ENCODE measurements around the gene PITPNB. TPM values are rescaled to one million over a fixed set of nuclear protein-coding genes. Genes with fewer than 3 reads are reported as not detected.

The PITPNB gene
- total RNA-seq, 1 donor from 2014 or later: 66.6 TPM

DNA sequence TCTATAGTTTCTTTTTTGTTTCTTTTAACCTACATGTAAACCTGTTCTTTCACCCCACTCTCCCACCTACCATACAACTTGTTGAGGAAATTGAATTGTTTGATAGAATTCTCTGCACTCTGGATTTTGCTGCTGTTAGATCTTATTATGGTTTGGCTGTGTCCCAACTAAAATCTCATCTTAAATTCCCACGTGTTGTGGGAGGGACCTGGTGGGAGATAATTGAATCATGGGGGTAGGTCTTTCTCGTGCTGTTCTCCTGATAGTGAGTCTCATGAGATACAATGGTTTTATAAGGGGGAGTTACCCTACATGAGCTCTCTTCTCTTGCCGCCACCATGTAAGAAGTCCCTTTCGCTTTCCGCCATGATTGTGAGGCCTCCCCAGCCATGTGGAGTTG, 15.0 kb upstream of the PITPNB start:
- no peak overlapping the region for H3K27ac Mint-ChIP-seq (ENCODE audit: unreplicated experiment)
- H3K4me1 Mint-ChIP-seq (ENCODE audit: low read depth, unreplicated experiment): no peaks in the 10 kb centered on the region
- no peaks in the 10 kb centered on the region for H3K36me3 Mint-ChIP-seq (ENCODE audit: unreplicated experiment)
- no peaks in the 10 kb centered on the region for H3K9me3 Mint-ChIP-seq (ENCODE audit: unreplicated experiment)
- no peak overlapping the region for H3K4me3 Mint-ChIP-seq (ENCODE audit: unreplicated experiment)
- DNase-seq: no peak
- no peak for TF ChIP-seq CTCF (IDR thresholded peaks at IDR 0.05; ENCODE audit: partially characterized antibody, unreplicated experiment)
- H3K27me3 Mint-ChIP-seq (ENCODE audit: unreplicated experiment): no peaks in the 10 kb centered on the region

DNA sequence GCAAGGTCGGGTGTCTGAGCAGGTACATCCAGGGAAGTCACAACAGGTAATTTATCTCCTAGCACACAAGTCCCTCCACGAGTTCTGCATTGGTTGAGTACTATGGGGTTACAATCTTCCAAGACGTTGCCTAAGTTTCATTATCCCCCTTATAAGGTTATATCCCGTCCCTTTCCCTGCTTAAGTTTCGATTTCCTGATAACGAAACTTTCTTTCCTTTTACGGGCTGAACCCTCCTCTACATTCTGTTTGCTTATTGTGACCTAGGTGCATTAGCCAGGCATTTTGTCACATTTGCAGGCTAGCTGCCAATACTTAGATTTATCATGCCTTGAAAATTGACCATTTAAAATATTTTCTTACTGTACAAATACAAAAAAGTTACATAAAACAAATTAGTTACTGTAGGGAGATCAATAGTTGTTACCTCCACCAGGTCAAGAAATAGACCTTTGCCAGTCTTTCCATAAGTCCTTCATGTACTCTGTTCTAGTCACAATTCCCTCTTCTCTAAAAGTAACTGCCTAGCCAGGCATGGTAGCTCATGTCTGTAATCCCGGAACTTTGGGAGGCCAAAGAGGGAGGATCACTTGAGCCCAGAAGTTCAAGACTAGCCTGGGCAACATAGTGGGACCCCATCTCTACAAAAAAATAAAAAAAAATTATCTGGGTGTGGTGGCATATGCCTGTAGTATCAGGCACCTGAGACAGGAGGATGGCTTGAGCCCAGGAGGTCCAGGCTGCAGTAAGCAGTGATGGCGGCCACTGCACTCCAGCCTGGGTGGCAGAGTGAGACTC, 14.3 kb upstream of the PITPNB start:
- Mint-ChIP-seq H3K36me3 (ENCODE audit: unreplicated experiment) (no peaks in the 10 kb centered on the region), H3K4me1 (ENCODE audit: low read depth, unreplicated experiment) (no peaks in the 10 kb centered on the region), H3K4me3 (ENCODE audit: unreplicated experiment) (no peak overlapping the region), H3K27me3 (ENCODE audit: unreplicated experiment) (no peaks in the 10 kb centered on the region), H3K9me3 (ENCODE audit: unreplicated experiment) (no peaks in the 10 kb centered on the region), H3K27ac (ENCODE audit: unreplicated experiment) (no peak overlapping the region)
- no peak for DNase-seq
- no peak for TF ChIP-seq CTCF (IDR thresholded peaks at IDR 0.05; ENCODE audit: partially characterized antibody, unreplicated experiment)

DNA sequence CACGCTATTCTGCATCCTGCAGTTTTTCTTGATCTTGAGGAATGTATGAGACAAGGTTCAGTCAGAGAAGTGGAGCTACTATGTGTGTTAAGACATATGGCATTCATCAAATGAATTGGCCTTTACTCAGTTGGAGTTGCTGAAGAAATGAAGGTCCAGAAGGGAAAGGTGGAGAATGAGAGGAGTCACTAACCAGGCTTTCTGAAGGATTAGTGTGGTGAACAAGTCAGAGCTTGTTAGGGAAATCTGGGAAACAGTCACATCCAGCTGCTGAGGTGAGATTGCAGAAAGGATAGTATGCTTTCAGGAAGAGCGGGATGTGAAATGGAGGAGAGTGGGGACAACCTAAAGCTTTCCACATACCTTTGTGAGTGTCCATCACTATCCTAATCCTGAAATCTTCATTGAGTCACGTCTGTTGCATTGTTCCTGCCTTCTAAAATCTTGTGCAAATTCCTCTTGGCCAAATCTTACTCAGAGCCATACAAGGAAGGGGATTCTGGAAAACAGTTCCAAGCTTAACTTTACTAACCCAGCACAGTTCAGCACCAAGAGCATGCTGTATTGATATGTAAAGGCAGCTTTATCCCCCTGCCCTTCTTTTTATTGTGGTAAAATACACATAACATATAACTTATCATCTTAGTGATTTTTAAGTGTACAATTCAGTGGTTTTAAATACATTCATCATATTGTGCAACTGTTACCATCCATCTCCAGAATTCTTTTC, 11.4 kb upstream of the PITPNB start:
- no peak overlapping the region for H3K27ac Mint-ChIP-seq (ENCODE audit: unreplicated experiment)
- no peaks in the 10 kb centered on the region for H3K36me3 Mint-ChIP-seq (ENCODE audit: unreplicated experiment)
- H3K4me3 Mint-ChIP-seq (ENCODE audit: unreplicated experiment): no peak overlapping the region
- no peak for TF ChIP-seq CTCF (IDR thresholded peaks at IDR 0.05; ENCODE audit: partially characterized antibody, unreplicated experiment)
- no peaks in the 10 kb centered on the region for H3K27me3 Mint-ChIP-seq (ENCODE audit: unreplicated experiment)
- no peak for DNase-seq
- H3K9me3 Mint-ChIP-seq (ENCODE audit: unreplicated experiment): no peaks in the 10 kb centered on the region
- no peaks in the 10 kb centered on the region for H3K4me1 Mint-ChIP-seq (ENCODE audit: low read depth, unreplicated experiment)

DNA sequence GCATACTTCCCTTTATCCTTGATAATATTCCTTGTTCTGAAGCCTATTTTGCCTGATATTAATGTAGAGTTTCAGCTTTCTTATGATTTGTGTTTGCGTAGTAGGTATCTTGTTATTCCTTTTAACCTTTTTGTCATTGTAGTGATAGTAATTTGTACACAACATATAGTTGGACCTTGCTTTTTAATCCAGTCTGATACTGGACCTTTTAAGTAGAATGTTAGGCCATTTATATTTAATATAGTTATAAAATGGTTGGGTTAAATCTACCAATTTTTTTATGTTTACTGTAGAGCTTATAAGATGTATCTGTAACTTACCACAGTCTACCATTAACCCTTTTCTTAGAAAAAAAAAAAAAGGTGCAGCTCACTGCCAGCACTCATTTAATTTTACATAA, 8.6 kb upstream of the PITPNB start:
- Mint-ChIP-seq H3K36me3 (ENCODE audit: unreplicated experiment) (no peaks in the 10 kb centered on the region), H3K9me3 (ENCODE audit: unreplicated experiment) (no peaks in the 10 kb centered on the region), H3K4me3 (ENCODE audit: unreplicated experiment) (no peak overlapping the region), H3K4me1 (ENCODE audit: low read depth, unreplicated experiment) (no peaks in the 10 kb centered on the region), H3K27me3 (ENCODE audit: unreplicated experiment) (no peaks in the 10 kb centered on the region), H3K27ac (ENCODE audit: unreplicated experiment) (no peak overlapping the region)
- no peak for TF ChIP-seq CTCF (IDR thresholded peaks at IDR 0.05; ENCODE audit: partially characterized antibody, unreplicated experiment)
- no peak for DNase-seq

GRCh38 chr22:27925331-27925730, 6.3 kb upstream of the PITPNB start:
- Mint-ChIP-seq H3K9me3 (ENCODE audit: unreplicated experiment) (no peaks in the 10 kb centered on the region), H3K4me1 (ENCODE audit: low read depth, unreplicated experiment) (peaks cover 3% of the 10 kb centered on the region), H3K27ac (ENCODE audit: unreplicated experiment) (no peak overlapping the region), H3K36me3 (ENCODE audit: unreplicated experiment) (no peaks in the 10 kb centered on the region), H3K4me3 (ENCODE audit: unreplicated experiment) (no peak overlapping the region), H3K27me3 (ENCODE audit: unreplicated experiment) (peaks cover 3% of the 10 kb centered on the region)
- no peak for TF ChIP-seq CTCF (IDR thresholded peaks at IDR 0.05; ENCODE audit: partially characterized antibody, unreplicated experiment)
- no peak for DNase-seq

Data from glutamatergic neuron (in vitro differentiated cells).